Measurements from ENCODE around the gene NEK5. TPM values are rescaled to one million over a fixed set of nuclear protein-coding genes. Genes with fewer than 3 reads are reported as not detected.

The NEK5 gene
- polyA plus RNA-seq, 1 donor (not counting 4 experiments of a cell fraction or from before 2014, with no cell fraction given) = 0.21 TPM

DNA sequence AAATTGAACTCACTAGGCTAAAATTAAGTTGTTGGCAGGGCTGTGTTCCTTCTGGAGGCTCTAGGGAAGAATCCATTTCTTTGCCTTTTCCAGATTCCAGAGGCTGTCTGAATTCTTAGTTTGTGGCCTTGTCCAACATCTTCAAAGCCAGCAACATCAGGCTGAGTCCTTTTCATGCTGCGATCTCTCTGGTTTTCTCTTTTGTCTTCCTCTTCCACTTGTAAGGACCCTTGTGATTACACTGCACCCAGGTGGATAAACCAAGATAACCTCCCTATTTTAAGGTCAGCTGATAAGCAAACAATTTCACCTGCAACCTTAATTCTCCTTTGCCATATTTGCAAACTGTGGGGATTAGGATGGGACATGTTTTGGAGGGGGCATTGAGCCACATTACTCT is 92.8 kb downstream of the NEK5 start:
- H4K20me1 ChIP-seq (ENCODE audit: control insufficient read depth, extremely low read depth, insufficient read depth, low read length) = no peaks in the 10 kb centered on the region
- H3K9me1 ChIP-seq (ENCODE audit: control insufficient read depth, extremely low read depth, insufficient read depth, low read length) = no peaks in the 10 kb centered on the region
- FAIRE-seq (no peak), DNase-seq (ENCODE audit: low read depth, low spot score) (no peak)
- no peak for TF ChIP-seq EZH2 (IDR thresholded peaks at IDR 0.05; ENCODE audit: low read length)
- TF ChIP-seq, protein P1, sequence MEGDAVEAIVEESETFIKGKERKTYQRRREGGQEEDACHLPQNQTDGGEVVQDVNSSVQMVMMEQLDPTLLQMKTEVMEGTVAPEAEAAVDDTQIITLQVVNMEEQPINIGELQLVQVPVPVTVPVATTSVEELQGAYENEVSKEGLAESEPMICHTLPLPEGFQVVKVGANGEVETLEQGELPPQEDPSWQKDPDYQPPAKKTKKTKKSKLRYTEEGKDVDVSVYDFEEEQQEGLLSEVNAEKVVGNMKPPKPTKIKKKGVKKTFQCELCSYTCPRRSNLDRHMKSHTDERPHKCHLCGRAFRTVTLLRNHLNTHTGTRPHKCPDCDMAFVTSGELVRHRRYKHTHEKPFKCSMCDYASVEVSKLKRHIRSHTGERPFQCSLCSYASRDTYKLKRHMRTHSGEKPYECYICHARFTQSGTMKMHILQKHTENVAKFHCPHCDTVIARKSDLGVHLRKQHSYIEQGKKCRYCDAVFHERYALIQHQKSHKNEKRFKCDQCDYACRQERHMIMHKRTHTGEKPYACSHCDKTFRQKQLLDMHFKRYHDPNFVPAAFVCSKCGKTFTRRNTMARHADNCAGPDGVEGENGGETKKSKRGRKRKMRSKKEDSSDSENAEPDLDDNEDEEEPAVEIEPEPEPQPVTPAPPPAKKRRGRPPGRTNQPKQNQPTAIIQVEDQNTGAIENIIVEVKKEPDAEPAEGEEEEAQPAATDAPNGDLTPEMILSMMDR (optimal IDR thresholded peaks at IDR 0.05 in 1 of 3, IDR thresholded peaks at IDR 0.05 in 1 of 3, conservative IDR thresholded peaks at IDR 0.05 in 1 of 3; ENCODE audit: extremely low read depth in 1 of 3, insufficient read depth in 2 of 3, low read length in 3 of 3) = no peak
- no peaks in the 10 kb centered on the region for H3K4me1 ChIP-seq (ENCODE audit: control insufficient read depth, extremely low read depth, insufficient read depth, low read length)
- no peaks in the 10 kb centered on the region for H3K79me2 ChIP-seq (ENCODE audit: control insufficient read depth, insufficient read depth, low read length)
- dilution Hi-C loops (cut with MboI; ENCODE audit: extremely low pct_ligation_motif_present, low sequenced_read_pairs) = no loop called here
- H3K4me3 ChIP-seq (ENCODE audit: control insufficient read depth in 2 of 3, extremely low read depth in 1 of 3, insufficient read depth in 2 of 3, low read depth in 1 of 3, low read length in 3 of 3) = no peak overlapping the region
- no peaks in the 10 kb centered on the region for H3K36me3 ChIP-seq (ENCODE audit: control insufficient read depth in 2 of 2, extremely low read depth in 1 of 2, insufficient read depth in 2 of 2, low read length in 2 of 2)
- no peak overlapping the region for H3K27ac ChIP-seq (ENCODE audit: control insufficient read depth, insufficient read depth, low read length)
- H3K4me2 ChIP-seq (ENCODE audit: control insufficient read depth, extremely low read depth, insufficient read depth, low read depth, low read length) = no peak overlapping the region
- H3K9me3 ChIP-seq (ENCODE audit: control insufficient read depth, low read depth, low read length) = no peaks in the 10 kb centered on the region
- H2AFZ ChIP-seq (ENCODE audit: control insufficient read depth, low read length) = no peak overlapping the region
- no peak overlapping the region for H3K9ac ChIP-seq (ENCODE audit: control insufficient read depth, extremely low read depth, insufficient read depth, low read length)
- no peaks in the 10 kb centered on the region for H3K27me3 ChIP-seq (ENCODE audit: control insufficient read depth, extremely low read depth, insufficient read depth, low read length)

- Histone ChIP-seq H3K9me1 (ENCODE audit: control insufficient read depth, extremely low read depth, insufficient read depth, low read length) (no peaks in the 10 kb centered on the region), H3K27ac (ENCODE audit: control insufficient read depth, insufficient read depth, low read length) (no peak overlapping the region), H3K9me3 (ENCODE audit: control insufficient read depth, low read depth, low read length) (no peaks in the 10 kb centered on the region), H4K20me1 (ENCODE audit: control insufficient read depth, extremely low read depth, insufficient read depth, low read length) (no peaks in the 10 kb centered on the region), H3K9ac (ENCODE audit: control insufficient read depth, extremely low read depth, insufficient read depth, low read length) (no peak overlapping the region), H3K4me1 (ENCODE audit: control insufficient read depth, extremely low read depth, insufficient read depth, low read length) (no peaks in the 10 kb centered on the region), H3K4me2 (ENCODE audit: control insufficient read depth, extremely low read depth, insufficient read depth, low read depth, low read length) (no peak overlapping the region), H2AFZ (ENCODE audit: control insufficient read depth, low read length) (no peak overlapping the region), H3K36me3 (ENCODE audit: control insufficient read depth in 2 of 2, extremely low read depth in 1 of 2, insufficient read depth in 2 of 2, low read length in 2 of 2) (no peaks in the 10 kb centered on the region), H3K79me2 (ENCODE audit: control insufficient read depth, insufficient read depth, low read length) (no peaks in the 10 kb centered on the region), H3K27me3 (ENCODE audit: control insufficient read depth, extremely low read depth, insufficient read depth, low read length) (no peaks in the 10 kb centered on the region), H3K4me3 (ENCODE audit: control insufficient read depth in 2 of 3, extremely low read depth in 1 of 3, insufficient read depth in 2 of 3, low read depth in 1 of 3, low read length in 3 of 3) (no peak overlapping the region)
- DNase-seq (ENCODE audit: low read depth, low spot score) (no peak), FAIRE-seq (no peak)
- dilution Hi-C loops (cut with MboI; ENCODE audit: extremely low pct_ligation_motif_present, low sequenced_read_pairs) = no loop called here
- TF ChIP-seq EZH2 (IDR thresholded peaks at IDR 0.05; ENCODE audit: low read length) = no peak
- TF ChIP-seq, protein P1 (optimal IDR thresholded peaks at IDR 0.05 in 1 of 3, IDR thresholded peaks at IDR 0.05 in 1 of 3, conservative IDR thresholded peaks at IDR 0.05 in 1 of 3; ENCODE audit: extremely low read depth in 1 of 3, insufficient read depth in 2 of 3, low read length in 3 of 3) = no peak
Observed at GRCh38 chr13:52034616-52035226, 94.2 kb downstream of the NEK5 start.
